ENCODE results near the gene CMYA5. TPM values are rescaled to one million over a fixed set of nuclear protein-coding genes. Genes with fewer than 3 reads are reported as not detected.

CMYA5 gene
- total and polyA plus RNA-seq, 5 experiments from 2014 or later: 0.06 to 0.31 (median 0.22) TPM; not detected in 1

DNA sequence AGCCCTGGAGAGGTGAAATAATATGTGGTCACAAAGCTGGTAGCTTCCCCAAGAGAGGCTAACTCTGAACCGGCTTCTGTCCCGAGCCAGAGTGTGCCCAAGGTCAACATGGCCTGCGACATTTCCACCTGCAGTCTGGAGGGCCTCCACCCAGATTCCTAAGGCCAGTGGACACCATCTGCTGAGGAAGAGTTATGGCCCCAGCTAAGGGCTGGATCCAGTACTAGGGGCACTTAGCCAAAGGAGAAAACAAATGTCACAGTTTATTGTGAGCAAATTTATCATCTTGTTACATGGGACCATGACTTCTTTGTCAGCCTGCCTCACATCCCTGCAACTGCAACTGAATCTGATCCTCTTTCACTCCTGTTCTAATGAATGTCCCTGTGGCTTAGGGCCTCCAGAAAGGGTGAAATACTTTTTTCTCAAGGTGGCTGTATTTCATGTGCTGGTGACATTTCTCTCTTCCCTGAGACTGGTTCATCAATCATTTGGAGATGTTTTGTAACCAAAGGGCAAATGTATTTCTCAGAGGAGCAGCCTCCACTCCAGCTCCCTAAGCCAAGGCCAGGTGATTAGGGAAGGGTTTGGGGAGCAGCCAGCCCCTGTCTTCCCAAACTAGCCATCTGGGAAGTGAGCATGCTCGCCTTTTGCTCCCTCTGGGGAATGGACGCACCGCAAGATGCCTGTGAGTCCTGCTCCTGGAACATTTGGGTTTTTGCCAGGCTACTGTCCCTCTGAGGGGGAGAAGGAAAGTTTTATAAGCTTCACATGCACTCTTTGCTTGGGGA lies 148.3 kb downstream of the CMYA5 start:
- DNase-seq: no peak
- Mint-ChIP-seq H3K4me1 (no peaks in the 10 kb centered on the region), H3K4me3 (no peak overlapping the region), H3K27me3 (peaks cover 0 to 5% (median 0%) of the 10 kb centered on the region in 5 donors), H3K27ac (no peak overlapping the region), H3K9me3 (no peaks in the 10 kb centered on the region), H3K36me3 (no peaks in the 10 kb centered on the region)
- ATAC-seq: no peak
- POLR2A ChIA-PET: no interaction called here

DNA sequence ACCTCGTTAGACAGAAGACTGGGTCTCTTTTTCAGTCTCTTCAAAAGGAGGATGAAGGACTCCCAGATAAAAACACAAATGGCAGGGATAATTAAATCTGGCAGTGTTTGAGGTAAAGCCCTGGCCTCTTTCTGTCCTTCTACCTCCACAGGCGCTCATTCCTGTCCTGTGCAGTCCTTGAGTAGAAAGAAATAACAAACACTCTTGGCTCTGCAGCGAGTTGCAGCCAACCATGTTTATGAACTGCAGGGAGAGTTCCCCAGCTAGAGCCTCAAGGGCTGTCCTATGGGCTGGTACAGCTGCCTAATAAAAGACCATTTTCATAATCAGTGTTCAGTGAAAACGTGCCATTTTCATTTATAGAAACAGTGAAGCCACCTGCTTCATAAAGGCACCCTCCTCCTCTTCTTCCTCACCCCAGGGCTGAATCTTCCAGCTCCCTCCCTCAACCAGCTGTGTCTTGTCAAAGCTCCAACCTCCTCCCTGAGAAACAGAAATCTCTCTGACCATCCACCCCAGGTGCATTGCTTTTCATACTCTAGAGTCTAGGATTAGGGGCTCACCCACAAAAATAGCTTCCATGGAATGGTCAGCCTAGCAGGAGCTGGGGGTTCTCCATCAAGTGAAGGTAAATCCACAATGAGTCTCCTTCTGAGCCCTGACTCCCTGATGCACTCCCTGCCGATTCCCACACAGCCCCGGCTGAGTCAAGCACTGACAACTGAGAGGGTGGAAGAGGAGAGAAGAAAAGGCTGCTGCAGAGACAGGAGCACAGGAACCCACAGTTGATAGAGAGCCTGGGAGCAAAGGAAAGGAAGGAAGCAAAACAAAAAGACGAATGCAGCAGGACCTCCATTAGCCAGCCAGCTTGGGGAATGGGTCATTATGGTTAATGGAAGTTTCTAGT lies 150.7 kb downstream of the CMYA5 start:
- H3K4me1 Mint-ChIP-seq: no peaks in the 10 kb centered on the region
- H3K4me3 Mint-ChIP-seq: no peak overlapping the region
- DNase-seq (no peak), ATAC-seq (no peak)
- H3K27me3 Mint-ChIP-seq: peaks cover 0 to 5% (median 0%) of the 10 kb centered on the region in 5 donors
- peak overlapping the region in 1 of 10 donors; percentile 37 for H3K27ac Mint-ChIP-seq
- H3K36me3 Mint-ChIP-seq: no peaks in the 10 kb centered on the region
- H3K9me3 Mint-ChIP-seq: no peaks in the 10 kb centered on the region
- POLR2A ChIA-PET: no interaction called here

DNA sequence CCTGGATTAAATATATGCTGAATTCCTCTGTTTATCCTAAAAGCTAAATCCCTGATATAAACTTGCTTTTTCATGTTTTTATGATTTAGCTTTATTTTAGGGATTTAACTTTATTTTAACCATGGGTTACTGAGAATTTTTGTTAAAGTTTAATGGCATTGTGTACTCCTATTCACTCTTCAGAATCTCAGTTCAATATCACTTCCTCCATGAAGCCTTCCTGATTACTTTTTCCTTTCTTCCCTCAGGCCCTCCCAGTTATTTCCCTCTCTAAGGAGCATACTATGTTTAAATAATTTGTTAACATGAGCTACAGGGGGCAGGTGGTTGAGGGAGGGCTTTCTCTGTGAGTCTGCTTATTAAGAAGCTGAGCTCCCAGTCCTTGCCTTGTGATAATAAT lies 151.5 kb downstream of the CMYA5 start:
- Mint-ChIP-seq H3K27ac (no peak overlapping the region), H3K4me3 (no peak overlapping the region), H3K9me3 (no peaks in the 10 kb centered on the region), H3K4me1 (no peaks in the 10 kb centered on the region), H3K27me3 (peaks cover 0 to 5% (median 0%) of the 10 kb centered on the region in 5 donors), H3K36me3 (no peaks in the 10 kb centered on the region)
- DNase-seq: no peak
- no peak for ATAC-seq
- POLR2A ChIA-PET: interaction anchor here (0.5 kb wide), 1 partner anchor 643 kb away, joined by 3 read pairs; no protein-coding TSS in a partner anchor

DNA sequence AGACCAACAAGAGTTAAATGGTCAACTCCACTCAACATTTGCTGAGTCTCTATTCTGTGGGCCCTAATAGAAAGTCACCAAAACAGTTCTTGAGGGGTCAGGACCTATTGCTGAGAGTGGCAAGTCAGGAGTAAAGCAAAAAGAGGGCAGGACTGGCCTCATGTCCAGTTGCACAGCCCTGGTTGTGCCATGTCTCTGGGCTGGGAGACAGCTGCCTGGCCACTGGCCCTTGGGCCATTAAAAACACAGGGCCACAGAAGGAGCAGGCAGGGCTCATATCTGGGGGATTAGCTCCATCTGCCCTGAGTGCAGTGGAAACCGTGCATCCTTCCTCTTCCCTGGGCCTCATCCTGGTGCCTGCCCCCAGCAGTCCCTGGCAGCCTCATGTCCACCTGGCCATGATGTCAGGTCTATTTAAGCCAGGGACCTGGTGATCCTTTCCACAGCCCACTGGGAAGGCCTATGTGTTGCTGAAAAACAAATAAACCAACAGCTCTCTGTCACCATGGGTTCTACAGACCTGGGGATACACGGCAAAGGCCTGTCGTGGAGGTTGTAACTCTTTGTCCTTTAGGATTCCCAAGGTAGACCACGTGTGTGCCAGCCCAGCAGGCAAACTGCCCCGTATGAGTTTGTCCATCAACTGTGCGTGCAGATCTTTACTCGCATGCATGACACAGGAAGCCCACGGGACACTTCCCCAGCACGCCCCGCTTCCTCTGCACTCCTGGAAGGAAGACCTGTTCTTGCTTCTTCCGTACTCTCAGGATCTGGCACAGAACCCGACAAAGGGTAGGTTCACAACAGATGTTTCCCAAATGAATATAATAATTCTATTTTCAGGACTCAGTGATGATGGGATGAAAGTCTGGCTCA lies 152.6 kb downstream of the CMYA5 start:
- DNase-seq (no peak), ATAC-seq (no peak)
- Mint-ChIP-seq H3K36me3 (no peaks in the 10 kb centered on the region), H3K27ac (no peak overlapping the region), H3K4me3 (no peak overlapping the region), H3K9me3 (no peaks in the 10 kb centered on the region), H3K27me3 (peaks cover 0 to 5% (median 2%) of the 10 kb centered on the region in 5 donors), H3K4me1 (no peaks in the 10 kb centered on the region)
- POLR2A ChIA-PET: interaction anchor here (0.5 kb wide), 1 partner anchor 642 kb away, joined by 3 read pairs; no protein-coding TSS in a partner anchor

DNA sequence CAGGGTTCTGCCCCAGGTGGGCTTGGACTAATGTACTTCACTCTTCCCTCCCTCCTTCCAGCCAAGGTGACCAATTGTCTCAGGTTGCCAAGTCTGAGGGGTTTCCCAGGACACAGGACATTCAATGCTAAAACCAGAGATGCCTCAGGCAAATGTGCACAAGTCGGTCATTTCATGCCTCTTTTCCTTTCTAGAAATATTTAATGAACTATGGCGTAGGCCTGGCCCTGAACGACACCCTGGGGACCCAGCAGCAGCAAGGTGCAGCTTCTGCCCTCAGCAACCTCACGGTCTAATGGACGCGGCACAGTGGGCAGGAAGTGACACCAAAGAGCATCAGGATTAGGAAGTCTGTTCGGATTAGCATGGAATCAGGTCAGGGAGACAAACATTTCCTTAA lies 153.4 kb downstream of the CMYA5 start:
- H3K36me3 Mint-ChIP-seq: no peaks in the 10 kb centered on the region
- H3K27ac Mint-ChIP-seq: no peak overlapping the region
- no peak for ATAC-seq
- no peak for DNase-seq
- peaks cover 1 to 10% (median 7%) of the 10 kb centered on the region in 5 donors for H3K27me3 Mint-ChIP-seq
- POLR2A ChIA-PET: no interaction called here
- no peaks in the 10 kb centered on the region for H3K9me3 Mint-ChIP-seq
- H3K4me3 Mint-ChIP-seq: no peak overlapping the region
- H3K4me1 Mint-ChIP-seq: no peaks in the 10 kb centered on the region

DNA sequence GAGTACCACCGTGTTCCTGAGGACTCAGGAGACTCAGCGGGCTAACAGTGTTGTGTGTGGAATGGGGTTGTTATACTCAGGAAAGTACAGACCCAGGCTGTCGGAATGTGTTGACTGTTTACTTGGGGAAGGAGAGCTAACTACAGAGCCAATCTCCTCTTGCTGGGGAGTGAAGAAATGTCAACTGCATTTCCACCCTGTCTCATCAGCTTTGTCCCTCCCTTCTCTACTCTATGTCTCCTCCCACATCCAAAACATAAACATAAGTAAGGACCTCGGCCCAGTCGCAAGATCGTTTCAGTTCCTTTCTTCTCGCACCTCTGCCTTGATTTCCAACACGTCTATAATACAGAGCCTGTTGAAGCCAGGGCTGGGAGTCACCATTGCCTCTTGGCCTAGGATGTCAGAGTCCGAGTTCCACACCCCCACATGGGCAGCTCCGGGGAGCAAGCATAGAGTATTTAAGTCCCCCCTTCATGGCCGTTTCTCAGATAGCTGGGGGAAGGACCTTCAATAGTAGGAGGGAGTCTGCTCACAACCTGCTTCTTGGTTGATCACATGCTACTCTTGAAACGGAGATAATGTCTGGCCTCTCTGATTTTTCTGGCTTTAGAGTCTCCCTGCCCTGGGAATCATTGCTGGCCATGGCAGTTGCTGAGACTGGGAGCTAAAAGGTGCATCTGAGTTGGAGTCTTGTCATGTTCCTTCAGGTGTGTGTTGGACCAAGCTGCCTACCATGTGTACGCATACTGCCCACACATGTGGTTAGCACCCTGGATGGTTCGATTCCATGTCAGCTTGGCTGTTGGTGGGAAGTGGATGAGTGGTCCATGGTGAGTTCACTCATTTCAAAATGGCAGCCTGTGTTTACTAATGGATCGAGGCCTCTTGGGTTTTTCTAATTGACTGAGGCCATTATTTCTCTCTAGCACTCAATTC lies 154.1 kb downstream of the CMYA5 start:
- H3K27me3 Mint-ChIP-seq: peaks cover 1 to 17% (median 7%) of the 10 kb centered on the region in 5 donors
- H3K27ac Mint-ChIP-seq: no peak overlapping the region
- POLR2A ChIA-PET: no interaction called here
- peaks cover 0 to 2% (median under 1%) of the 10 kb centered on the region in 4 donors for H3K4me1 Mint-ChIP-seq
- H3K9me3 Mint-ChIP-seq: no peaks in the 10 kb centered on the region
- no peak overlapping the region for H3K4me3 Mint-ChIP-seq
- no peaks in the 10 kb centered on the region for H3K36me3 Mint-ChIP-seq
- no peak for DNase-seq
- ATAC-seq: no peak

DNA sequence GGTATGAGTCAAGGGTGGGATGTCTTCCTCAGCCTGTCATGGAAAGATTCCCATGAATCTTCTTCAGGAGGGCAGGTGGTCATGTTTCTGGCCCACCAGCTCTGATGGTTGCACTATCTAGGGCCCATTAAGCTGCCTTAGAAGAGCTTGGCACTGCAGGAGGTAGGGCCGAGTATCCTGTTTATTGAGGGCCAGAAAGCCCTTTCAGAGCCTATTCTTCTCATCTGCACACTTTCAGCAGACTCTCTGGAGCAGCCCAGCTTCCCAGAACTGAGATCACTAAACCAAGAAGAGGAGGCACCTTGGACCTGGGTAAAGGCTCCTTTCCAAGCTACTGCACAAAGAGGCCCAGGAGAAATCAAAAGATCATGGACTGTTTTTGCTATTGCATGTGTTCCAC lies 154.9 kb downstream of the CMYA5 start:
- H3K27ac Mint-ChIP-seq: no peak overlapping the region
- POLR2A ChIA-PET: no interaction called here
- no peak for ATAC-seq
- peaks cover 0 to 2% (median under 1%) of the 10 kb centered on the region in 4 donors for H3K4me1 Mint-ChIP-seq
- DNase-seq: no peak
- H3K36me3 Mint-ChIP-seq: no peaks in the 10 kb centered on the region
- no peaks in the 10 kb centered on the region for H3K9me3 Mint-ChIP-seq
- H3K27me3 Mint-ChIP-seq: peaks cover 1 to 17% (median 7%) of the 10 kb centered on the region in 5 donors
- H3K4me3 Mint-ChIP-seq: no peak overlapping the region

DNA sequence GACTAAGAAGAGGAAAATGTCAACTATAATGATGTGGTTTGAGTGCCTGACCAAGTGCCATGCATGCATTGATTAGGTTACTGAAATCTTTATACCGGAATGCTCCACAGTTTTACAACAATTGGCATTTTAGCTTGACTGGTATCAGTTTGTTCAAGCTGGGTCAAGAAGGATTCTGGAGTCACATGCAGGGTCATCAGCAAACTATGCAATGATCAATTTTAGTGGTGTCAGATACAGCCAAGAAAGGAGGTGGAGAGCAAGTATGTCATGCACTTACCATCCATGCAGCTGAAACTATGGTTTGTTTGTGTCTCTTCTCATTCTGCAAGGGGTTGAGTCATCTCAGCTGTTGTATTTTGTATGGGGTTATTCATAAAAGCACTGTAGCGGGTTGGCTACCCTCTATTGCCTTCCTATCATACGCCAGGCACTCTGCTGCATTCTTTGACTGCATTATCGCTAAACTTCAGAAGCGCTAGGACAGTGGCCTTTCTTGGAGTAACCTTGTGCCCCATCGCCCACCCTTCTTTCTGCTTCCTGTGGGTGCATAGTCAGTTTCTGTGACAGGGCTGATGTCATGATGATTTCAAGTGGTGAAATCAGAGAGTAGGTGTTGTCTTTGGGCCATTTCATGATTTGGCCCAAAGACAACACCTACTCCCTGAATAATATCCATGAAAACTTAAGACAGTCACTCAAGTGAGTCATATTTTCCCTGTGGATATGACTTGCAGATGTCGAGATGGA lies 156.0 kb downstream of the CMYA5 start:
- no peaks in the 10 kb centered on the region for H3K9me3 Mint-ChIP-seq
- POLR2A ChIA-PET: no interaction called here
- peaks cover 1 to 17% (median 4%) of the 10 kb centered on the region in 5 donors for H3K27me3 Mint-ChIP-seq
- peaks cover 0 to 2% (median under 1%) of the 10 kb centered on the region in 4 donors for H3K4me1 Mint-ChIP-seq
- H3K36me3 Mint-ChIP-seq: no peaks in the 10 kb centered on the region
- no peak overlapping the region for H3K4me3 Mint-ChIP-seq
- no peak for ATAC-seq
- H3K27ac Mint-ChIP-seq: no peak overlapping the region
- DNase-seq: no peak

DNA sequence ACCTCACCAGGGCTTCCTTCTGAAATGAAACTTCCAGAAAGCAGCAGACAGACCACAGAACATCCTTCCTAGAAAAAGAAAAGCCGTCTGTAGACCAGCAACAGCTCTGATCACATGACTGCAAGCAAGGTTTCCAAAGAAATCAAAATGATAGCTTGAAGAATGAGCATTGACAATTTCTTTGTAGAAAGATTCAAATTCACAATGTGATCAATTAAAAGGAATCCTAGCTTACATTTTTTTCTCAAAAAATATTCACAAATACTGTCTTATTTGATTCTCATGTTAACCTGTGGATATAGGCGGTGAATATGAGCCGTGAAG lies 156.5 kb downstream of the CMYA5 start:
- H3K4me3 Mint-ChIP-seq: no peak overlapping the region
- no peak for DNase-seq
- peaks cover 0 to 2% (median under 1%) of the 10 kb centered on the region in 4 donors for H3K4me1 Mint-ChIP-seq
- no peak for ATAC-seq
- no peak overlapping the region for H3K27ac Mint-ChIP-seq
- POLR2A ChIA-PET: no interaction called here
- no peaks in the 10 kb centered on the region for H3K9me3 Mint-ChIP-seq
- H3K36me3 Mint-ChIP-seq: no peaks in the 10 kb centered on the region
- H3K27me3 Mint-ChIP-seq: peaks cover 1 to 17% (median 4%) of the 10 kb centered on the region in 5 donors

DNA sequence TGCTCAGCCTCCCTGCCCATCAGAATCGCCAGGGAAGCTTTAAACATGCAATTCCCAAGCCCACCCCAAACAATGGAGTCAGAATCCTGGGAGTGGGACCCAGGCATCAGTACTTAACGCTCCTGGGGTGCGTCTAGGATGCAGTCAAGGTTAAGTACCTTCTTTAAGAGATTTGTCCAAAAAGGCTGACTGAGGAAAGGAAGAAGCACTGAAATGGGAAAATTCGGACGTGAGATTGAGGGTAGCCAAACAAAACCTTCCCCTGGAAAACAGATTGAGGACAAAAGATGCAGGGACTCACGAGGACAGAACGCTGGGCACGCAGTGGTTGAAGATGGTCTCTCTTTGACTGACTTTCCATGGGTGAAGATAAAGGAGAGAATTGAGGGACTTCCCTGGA lies 157.9 kb downstream of the CMYA5 start:
- Mint-ChIP-seq H3K27ac (no peak overlapping the region), H3K4me1 (peaks cover 0 to 2% (median under 1%) of the 10 kb centered on the region in 4 donors), H3K4me3 (no peak overlapping the region), H3K36me3 (no peaks in the 10 kb centered on the region), H3K9me3 (no peaks in the 10 kb centered on the region), H3K27me3 (peaks cover 1 to 17% (median 4%) of the 10 kb centered on the region in 5 donors)
- POLR2A ChIA-PET: no interaction called here
- DNase-seq: no peak
- no peak for ATAC-seq

DNA sequence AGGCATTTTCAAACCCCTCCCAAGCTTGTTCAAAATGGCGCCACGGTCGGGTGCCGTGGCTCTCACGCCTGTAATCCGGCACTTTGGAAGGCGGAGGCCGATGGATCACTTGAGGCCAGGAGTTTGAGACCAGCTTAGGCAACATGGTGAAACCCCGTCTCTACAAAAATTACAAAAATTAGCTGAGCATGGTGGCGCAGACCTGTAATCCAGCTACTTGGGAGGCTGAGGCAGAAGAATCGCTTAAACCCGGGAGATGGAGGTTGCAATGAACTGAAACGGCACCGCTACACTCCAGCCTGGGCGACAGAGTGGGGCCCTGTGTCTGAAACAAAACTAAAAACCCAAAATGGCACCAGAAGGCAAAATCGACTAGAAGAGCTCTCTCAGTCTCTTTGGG lies 159.4 kb downstream of the CMYA5 start:
- Mint-ChIP-seq H3K4me1 (peaks cover 0 to 2% (median under 1%) of the 10 kb centered on the region in 4 donors), H3K9me3 (no peaks in the 10 kb centered on the region), H3K27ac (no peak overlapping the region), H3K4me3 (no peak overlapping the region), H3K36me3 (no peaks in the 10 kb centered on the region), H3K27me3 (peaks cover 1 to 17% (median 13%) of the 10 kb centered on the region in 5 donors)
- POLR2A ChIA-PET: no interaction called here
- DNase-seq (no peak), ATAC-seq (no peak)

Measured in naive thymus-derived CD8-positive, alpha-beta T cell (primary cell).